Mucosa of descending colon (tissue), 3 donors: ENCODE measurements around the gene ABL1. TPM values are rescaled to one million over a fixed set of nuclear protein-coding genes. Genes with fewer than 3 reads are reported as not detected.

Experiments used
- ATAC-seq: fragments of 200-7000 bp; cut with Tn5 transposase; one replicate; pipeline ENCODE4 v1.9.1; 2020; ENCODE audit warnings: mild to moderate bottlenecking, moderate library complexity
- DNase-seq, 3 donors: peaks; one replicate each; pipeline ENCODE4 v3.0.0-alpha.2; 2020
- H3K36me3 ChIP-seq: fragments of 200-600 bp; one replicate; pipeline ENCODE4 v1.8.0; 2021; ENCODE audit warnings: low read depth, mild to moderate bottlenecking
- H3K4me1 ChIP-seq: fragments of 200-600 bp; one replicate; pipeline ENCODE4 v1.8.0; 2021; ENCODE audit warnings: low read depth, mild to moderate bottlenecking
- H3K4me3 ChIP-seq: fragments of 200-600 bp; one replicate; pipeline ENCODE4 v1.8.0; 2021; ENCODE audit warnings: mild to moderate bottlenecking
- H3K9me3 ChIP-seq: fragments of 200-600 bp; one replicate; pipeline ENCODE4 v1.8.0; 2021; ENCODE audit warnings: mild to moderate bottlenecking
- intact Hi-C, 2 donors: fragments of 100-400 bp; cut with DNase I in 1 of 2; cut with micrococcal nuclease in 1 of 2; formaldehyde crosslinking; loops; one replicate each; pipeline versions ENCODE4 v1.11.0 to v1.11.1; 2022; cut with DNase I, micrococcal nuclease
- total RNA-seq, 3 donors: library from RNA; stranded (reverse); fragmentation: NEBNext Ultra II Directional in 2 of 3; extraction: Animal tissue kit (Norgen Biotek cat#: 25700) in 2 of 3; gene quantifications; one replicate each; pipeline versions ENCODE4 v1.2.1 to v1.2.4, GENCODE V29; 2021 to 2023
- TF ChIP-seq, protein P1 (sequence below): fragments of 200-600 bp; IDR thresholded peaks from one replicate; pipeline ENCODE4 v1.8.0; 2022; ENCODE audit warnings: antibody characterized with exemption, mild to moderate bottlenecking
- donor health status: DM: no; HTN: no; CAD: no; lungs with moderate emphysema.
- donor health status: DM: no; HTN: no; CAD: no.
- donor health status: DM: no; HTN: yes; CAD: no.

The ABL1 gene
- total RNA-seq, 3 donors from 2014 or later = 86.6 to 147 (median 91.4) TPM

DNA sequence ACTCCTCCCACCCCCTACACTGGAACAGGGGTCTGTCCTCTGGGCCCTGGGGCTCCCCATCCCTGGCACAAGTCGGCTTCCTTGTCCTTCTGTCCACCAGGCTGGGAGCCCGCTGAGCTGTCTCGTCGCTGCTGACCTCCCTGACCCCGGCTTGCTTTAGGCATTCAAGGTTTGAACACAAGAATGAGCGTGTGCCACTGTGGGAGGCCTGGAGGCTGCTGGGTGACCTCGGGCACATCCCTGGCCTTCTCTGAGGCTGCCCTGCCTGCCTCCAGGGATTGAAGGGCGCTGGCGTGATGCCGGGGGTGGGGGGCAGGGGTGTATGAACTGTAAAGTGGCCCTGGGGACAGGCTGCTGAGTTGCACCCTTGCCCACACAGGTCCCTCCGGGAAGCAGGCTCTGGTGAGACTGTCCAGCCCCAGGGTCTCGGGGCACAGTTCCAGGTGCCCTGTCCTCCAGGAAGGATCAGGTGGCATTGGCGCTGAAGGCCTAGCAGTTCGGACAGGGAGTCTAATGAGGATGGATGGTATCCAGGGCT lies 85.8 kb downstream of the ABL1 start:
- no peaks in the 10 kb centered on the region for H3K36me3 ChIP-seq
- intact Hi-C loops = no loop called here
- H3K9me3 ChIP-seq = no peaks in the 10 kb centered on the region
- DNase-seq = no peak
- no peak for ATAC-seq
- no peaks in the 10 kb centered on the region for H3K4me1 ChIP-seq
- TF ChIP-seq, protein P1, sequence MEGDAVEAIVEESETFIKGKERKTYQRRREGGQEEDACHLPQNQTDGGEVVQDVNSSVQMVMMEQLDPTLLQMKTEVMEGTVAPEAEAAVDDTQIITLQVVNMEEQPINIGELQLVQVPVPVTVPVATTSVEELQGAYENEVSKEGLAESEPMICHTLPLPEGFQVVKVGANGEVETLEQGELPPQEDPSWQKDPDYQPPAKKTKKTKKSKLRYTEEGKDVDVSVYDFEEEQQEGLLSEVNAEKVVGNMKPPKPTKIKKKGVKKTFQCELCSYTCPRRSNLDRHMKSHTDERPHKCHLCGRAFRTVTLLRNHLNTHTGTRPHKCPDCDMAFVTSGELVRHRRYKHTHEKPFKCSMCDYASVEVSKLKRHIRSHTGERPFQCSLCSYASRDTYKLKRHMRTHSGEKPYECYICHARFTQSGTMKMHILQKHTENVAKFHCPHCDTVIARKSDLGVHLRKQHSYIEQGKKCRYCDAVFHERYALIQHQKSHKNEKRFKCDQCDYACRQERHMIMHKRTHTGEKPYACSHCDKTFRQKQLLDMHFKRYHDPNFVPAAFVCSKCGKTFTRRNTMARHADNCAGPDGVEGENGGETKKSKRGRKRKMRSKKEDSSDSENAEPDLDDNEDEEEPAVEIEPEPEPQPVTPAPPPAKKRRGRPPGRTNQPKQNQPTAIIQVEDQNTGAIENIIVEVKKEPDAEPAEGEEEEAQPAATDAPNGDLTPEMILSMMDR = no peak
- no peak overlapping the region for H3K4me3 ChIP-seq

DNA sequence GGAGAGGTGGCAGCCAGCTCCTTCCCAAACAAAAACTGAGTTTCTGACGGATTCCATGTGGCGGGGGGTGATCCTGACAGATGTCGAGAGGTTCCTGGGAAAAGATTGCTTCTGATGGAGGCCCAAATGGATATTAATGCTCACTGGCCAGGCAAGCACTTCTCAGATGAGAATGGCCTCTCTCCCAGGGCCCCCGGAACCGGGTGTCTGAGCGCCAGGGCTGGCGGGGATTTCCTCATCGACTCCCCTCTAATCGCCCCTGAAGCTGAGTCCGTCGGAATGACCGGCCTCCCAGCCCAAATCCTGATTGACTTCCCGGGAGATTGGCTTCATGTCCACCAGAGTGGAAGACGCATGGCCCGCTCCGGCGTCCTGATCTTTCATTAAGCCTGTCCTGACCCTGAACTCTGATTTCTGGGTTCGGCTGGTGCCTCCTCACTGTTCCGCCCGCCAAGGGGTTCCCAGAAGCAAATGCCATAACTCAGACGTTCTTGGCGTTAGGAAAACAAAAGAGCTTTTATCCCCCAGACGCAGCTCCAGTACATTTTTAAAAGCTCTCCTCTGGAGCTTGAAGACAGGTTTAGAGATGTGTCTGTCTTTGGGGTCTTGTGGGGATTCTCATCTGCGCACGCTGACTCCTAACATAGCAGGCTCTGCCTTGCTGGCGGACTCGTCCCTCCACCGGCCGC lies 86.4 kb downstream of the ABL1 start:
- intact Hi-C loops = no loop called here
- ATAC-seq (no peak), DNase-seq (no peak)
- H3K36me3 ChIP-seq = no peaks in the 10 kb centered on the region
- TF ChIP-seq, protein P1 = no peak
- no peak overlapping the region for H3K4me3 ChIP-seq
- H3K9me3 ChIP-seq = no peaks in the 10 kb centered on the region
- no peaks in the 10 kb centered on the region for H3K4me1 ChIP-seq

DNA sequence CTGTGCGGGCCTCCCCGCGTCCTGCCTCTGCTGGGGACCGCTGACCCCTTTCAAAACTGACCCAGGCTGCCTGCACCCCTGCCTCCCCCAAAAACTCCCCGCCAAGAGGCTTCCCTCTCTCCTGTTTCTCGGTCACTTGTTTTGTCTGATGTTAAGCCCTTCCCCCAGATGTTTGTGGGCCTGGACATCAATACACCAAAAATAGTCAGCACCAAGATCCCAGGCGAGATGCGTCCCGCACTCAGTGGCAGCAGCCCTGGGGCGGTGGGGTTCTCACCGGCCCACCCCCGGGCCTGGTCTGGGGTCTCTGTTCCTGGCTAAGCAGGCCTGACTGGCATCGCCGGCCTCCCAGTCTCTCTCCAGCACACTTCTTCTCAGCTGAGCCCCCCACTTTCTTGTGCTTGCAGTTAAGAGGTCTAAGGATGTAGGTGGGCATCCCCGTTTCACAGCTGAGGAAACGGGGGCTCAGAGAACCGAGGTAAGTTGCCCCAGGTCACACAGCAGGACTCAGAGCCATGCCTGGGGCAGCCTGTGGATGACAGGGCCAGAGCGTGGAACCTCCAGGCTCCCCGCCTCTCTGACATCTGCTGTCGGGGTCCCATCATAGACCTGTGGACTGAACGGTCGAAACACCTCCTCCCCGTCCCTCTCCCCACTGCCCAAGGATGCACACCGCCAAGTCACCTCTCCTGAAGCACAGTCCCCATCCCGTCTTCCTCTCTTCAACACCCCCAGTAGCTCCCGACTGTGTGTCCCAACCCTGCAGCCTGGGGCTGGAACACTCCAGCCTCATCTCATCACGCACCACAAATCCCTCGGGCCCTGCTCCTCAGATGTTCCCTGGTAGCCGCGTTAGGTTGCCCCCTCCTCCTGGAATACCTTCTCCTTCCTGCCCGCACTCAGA lies 87.2 kb downstream of the ABL1 start:
- no peak for ATAC-seq
- intact Hi-C loops = no loop called here
- Histone ChIP-seq H3K36me3 (no peaks in the 10 kb centered on the region), H3K4me1 (no peaks in the 10 kb centered on the region), H3K9me3 (no peaks in the 10 kb centered on the region), H3K4me3 (no peak overlapping the region)
- TF ChIP-seq, protein P1 = no peak
- DNase-seq = no peak

- no peak for ATAC-seq
- no peaks in the 10 kb centered on the region for H3K36me3 ChIP-seq
- no peak overlapping the region for H3K4me3 ChIP-seq
- no peaks in the 10 kb centered on the region for H3K9me3 ChIP-seq
- TF ChIP-seq, protein P1 = no peak
- no peaks in the 10 kb centered on the region for H3K4me1 ChIP-seq
- intact Hi-C loops = no loop called here
- DNase-seq = no peak
These were observed 88.0 kb downstream of the ABL1 start for GRCh38 chr9:130922893-130923610.

GRCh38 chr9:130923611-130924447 lies 88.8 kb downstream of the ABL1 start:
- Histone ChIP-seq H3K36me3 (no peaks in the 10 kb centered on the region), H3K9me3 (no peaks in the 10 kb centered on the region), H3K4me3 (no peak overlapping the region), H3K4me1 (no peaks in the 10 kb centered on the region)
- intact Hi-C loops = no loop called here
- no peak for ATAC-seq
- DNase-seq = no peak
- TF ChIP-seq, protein P1 = no peak
